Stimulated activated CD4-positive, alpha-beta T cell treated with anti-CD3 and anti-CD28 coated beads, Interleukin-12 subunit alpha, Interleukin-12 subunit beta, amount 100 ng/mL, for 48 hours (primary cell): ENCODE data around the gene CELF4.

Experiments used
- DNase-seq, 3 donors: peaks; one replicate each; pipeline ENCODE4 v3.0.0-alpha.2; 2020; ENCODE audit warnings: low read depth in 2 of 3, low spot score in 1 of 3

Gene CELF4

DNA sequence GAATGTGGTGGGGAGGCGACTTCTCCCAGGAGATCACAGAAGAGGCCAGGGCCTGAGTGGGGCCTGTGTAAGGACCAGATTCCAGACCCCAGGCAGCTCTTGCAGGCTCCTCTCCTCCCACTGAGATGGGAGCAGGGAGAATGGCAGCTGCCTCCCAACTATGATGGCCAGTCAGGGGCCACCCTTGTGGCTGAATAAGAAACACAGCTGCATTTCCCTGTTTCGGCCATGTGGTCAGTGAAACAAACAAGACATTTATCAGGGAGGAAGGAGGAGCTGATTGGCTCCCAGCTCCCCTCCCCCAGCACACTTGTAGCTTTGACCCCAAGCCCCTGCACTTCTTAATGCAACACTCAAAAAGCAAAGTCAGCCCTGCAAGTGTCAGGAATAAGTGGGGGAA, 143.5 kb downstream of the CELF4 start:
- DNase-seq = no peak

DNA sequence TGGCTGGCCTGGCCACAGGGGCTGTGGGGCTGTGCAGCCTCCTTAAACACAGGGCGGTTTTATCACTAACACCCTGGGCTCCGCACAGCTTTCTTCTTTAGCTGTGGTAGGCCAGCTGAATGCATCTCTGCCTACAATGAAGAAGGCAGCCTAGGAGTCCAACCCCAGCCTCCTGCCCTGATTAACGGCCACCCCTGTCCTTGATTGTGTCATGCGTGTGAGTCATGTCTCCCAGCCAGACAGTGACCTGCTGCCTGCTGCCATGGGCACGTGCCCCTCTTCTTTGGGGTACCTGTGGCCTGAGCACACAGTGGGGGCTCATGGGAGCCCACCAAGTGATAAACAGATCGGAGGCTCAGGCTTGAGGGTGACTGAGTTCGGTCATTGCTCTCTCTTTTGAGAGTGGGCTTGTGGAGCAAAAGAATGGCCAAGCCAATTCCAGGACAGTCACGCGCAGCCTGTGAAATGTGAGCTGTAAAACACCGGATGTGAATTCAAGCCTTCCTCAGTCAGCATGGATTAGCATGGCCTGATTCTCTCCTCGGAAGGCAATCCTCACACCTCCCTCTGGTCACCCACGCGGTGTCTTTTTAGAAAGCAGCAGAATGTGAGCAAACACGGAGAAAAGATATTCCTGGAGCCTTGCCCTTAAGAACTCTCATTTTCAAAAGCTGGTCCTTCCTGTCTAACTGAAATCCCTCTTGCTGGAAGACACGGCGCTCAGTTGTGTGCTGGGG, 144.1 kb downstream of the CELF4 start:
- DNase-seq = no peak

DNA sequence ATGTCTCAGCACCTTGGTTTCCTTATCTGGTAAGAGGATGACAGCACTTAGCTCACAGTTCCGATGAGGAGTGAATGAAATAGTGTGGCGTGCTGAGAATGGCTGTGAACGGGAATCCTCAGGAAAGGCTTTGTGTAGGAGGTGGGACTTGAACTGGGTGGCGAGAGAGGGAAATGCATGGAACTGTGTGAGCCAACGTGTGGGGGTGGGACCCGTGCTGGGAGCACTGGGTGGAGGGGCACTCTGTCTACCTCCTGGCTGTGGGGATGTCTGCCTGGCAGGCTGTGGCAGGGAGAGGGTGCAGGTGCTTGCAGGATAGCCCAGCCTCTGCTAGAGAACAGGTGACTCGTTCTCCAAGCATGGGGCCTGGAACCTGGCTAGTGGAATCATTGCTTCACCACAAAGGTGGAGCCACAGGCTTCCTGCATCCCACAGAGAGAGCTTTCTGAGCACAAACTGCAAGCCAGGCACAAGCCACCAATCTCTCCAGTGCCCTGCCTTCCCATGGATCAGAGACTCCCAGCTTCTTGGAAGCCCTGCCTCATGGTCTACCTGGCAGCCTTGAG, 145.2 kb downstream of the CELF4 start:
- DNase-seq = no peak

DNA sequence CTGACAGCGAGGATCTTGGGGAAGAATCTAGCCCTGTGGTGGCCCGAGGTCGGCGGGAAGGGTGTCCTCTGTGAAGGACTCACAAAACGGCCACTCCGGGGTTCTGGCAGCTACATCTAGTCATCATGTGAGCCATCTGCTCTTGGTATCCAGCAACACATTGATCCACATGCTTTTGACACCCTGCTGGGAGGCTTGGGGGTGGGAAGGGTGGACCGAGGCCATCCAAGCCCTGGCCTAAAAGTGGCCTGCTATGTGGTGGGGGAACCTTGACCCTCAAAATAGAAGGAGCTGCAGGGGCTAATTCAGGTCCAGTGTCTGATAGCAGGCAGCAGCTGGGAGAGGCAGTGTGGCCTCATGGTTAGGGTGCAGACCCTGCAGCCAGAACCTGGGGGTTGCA, 145.7 kb downstream of the CELF4 start:
- no peak for DNase-seq

- no peak for DNase-seq
These were observed 146.3 kb downstream of the CELF4 start for GRCh38 chr18:37419315-37419714.

DNA sequence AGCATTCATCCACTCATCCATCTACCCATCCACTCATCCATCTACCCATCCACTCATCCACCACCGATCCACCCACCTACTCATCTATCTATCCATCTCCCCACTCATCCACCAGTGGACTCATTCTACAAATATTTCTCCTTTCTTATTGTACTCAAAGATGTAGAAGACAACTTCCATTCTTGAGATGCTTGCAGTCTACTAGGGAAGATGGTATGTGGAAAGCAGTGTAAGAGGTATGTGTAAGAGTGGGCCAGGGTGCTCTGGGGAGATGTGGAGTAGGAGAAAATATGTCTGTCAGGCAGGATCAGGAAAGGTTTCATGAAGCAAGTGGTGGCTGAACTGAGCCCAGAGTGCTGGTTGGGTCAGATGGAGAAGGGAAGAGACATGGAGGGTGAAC, 150.8 kb downstream of the CELF4 start:
- DNase-seq = no peak

GRCh38 chr18:37412829-37413228, 152.8 kb downstream of the CELF4 start:
- no peak for DNase-seq

GRCh38 chr18:37412333-37412732, 153.3 kb downstream of the CELF4 start:
- DNase-seq = no peak

- no peak for DNase-seq
These were observed 155.7 kb downstream of the CELF4 start for GRCh38 chr18:37409878-37410277.

DNA sequence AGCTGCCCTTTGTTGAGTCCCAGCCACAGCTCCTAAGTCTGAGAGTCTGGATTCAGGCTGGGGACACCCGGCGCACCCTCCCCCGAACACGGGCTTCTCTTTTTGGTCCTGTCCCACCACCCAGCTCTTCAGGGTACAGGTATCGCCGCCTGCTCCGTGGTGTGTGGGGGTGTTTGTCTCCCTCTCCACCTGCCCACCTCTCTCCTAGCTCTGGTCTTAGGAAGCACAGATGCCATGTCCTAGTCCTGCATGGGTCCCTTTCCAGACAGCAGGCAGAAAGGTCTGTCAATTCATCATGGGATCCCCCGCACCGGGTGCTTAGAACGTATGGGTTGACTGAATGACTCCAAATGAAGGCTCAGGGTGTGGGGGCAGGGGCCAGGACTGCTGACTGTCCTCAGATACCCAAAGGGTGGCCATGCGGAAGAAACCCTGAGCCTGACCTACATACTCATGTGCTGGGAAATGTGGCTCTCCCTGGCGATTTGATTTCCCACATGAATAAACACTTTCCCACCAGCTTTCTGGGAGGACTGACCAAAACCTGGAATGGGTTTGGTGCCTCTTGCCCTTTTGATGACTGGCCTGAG, 156.8 kb downstream of the CELF4 start:
- no peak for DNase-seq

DNA sequence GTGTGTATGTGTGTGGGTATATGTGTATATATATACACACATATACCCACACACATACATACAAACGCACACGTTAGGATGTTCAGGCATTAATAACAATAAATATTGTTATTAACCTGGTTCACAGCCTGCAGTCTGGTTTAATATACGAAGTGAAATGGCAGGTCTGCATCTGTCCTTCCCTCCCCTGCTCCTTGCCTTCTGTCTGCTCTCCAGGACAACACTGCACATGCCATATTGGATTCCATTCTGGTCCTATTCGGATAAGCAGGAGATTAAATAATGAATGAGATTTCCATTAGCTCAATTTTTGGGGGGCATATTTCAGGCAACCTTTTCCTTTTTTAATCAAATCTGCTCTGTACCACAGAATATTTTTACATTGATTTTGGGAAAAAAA, 158.0 kb downstream of the CELF4 start:
- DNase-seq = no peak

GRCh38 chr18:37405772-37406171, 159.8 kb downstream of the CELF4 start:
- DNase-seq = no peak

DNA sequence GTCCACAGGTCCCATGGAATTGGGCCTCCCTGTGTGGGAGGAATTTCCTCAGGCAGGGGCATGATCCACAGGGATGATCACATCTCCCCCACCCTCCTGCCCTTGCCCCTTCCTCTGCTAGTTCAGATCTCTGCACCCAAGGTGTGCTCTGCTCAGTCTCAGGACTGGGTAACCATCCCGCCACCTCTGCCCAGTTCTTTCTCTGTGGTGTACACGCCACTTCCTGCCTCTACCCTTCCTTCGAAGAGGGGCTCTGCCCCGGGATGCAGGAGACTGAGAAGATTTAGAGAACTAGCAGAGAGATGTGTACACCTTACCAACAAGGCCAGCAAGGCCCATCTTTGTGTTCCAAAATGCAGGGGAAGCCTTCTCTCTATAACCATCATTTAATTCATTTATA, 160.4 kb downstream of the CELF4 start:
- no peak for DNase-seq

DNA sequence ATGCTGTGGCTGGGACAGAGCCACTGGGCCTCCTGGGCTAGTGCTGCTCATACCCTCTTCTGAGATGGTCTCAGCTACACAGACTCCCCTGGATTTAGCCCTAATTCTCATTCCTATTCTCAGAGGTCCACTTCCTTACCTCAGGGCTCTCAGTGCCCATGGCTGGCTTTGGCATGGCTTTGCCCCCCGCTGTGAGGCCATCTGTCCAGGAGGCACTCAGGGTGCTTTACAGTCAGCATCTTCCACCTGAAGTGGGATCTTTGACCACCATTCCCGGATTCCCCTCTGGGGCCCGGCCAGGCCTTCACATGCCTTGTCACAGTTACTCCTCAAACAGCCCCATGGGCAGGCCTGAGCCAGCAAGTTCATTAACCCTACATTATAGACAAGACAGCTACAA, 161.8 kb downstream of the CELF4 start:
- DNase-seq = no peak

DNA sequence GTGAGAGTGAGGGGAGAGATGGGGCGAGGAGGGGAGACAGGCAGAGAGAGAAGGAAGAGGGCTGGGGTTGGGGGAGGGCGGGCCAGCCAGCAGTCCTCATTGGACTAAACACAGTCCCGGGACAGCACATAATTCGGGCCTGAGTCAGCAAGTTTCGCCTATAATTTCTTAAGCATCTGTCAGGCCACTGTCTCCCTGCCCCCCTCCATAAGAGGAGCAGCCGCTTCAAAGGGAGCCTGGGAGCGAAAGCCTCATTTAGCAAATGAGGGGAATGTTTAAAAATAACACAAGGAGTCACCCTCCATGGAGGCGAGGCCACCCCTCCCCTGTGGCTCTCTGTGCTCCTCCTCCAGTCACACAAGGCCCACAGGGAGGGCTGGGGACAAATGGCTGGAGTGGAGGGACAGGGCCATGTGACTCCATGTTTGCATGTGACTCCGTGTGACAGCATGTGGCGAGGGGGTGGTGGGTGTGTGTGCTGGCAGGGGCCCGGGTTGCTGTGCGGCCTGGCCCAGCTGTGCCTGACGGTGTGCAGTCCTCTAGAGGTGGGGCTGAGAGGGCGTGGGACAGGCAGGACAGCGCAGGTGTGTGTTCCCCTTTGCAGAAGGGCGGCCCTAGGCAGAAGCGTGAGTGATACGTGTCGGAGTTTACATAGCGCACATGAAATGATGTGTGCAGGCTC, 162.4 kb downstream of the CELF4 start:
- DNase-seq = no peak

DNA sequence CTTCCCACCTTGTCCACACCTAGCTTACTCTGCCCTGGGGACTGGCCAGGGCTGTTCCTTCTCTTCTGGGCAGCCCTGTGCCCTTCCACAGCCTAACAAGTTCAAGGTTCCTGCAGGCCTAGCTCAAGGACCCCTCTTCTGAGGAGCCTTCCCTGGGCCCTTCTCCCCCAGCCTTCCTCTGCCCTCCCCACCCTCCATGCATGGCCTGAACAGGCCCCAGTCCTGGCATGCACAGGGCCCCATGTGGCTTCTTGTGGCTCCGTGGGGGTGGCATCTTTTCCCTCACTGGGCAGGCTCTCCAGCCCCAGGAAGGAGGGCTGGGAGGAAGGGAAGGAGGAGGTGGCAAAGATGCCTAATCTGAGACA, 162.9 kb downstream of the CELF4 start:
- DNase-seq = no peak

- DNase-seq = no peak
These were observed 164.8 kb downstream of the CELF4 start for GRCh38 chr18:37400802-37401201.

DNA sequence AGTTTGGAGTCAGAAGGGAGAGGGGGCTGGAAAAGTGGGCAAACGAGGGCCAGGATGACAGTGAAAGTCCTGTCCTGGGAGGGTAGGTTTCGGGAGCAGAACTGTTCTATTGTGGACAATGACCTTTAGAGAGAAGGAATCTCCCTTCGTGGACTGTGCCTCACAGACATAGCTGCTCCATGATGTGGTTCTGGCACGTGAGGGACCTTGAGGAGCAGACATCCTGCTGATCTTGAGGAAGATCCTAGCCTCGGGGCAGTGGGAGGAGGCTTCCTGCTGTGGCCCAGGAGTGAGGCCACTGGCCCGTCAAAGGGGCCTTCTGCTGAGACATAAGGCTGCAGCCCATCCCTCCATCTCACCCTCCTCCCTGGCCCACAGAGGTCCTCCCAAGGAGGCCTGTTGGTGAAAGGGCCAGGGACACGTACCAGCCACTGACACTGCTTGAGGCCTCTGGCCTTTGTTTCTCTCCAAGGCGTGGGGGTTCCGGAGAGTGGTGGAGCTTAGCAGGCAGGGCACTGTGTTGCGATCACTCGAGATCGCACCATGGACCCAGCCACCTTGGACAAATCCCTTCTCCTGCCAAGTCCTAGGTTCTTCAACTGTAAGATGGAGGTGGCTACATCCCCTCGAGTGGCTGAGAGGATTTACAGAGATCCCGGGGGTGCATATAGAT, 167.2 kb downstream of the CELF4 start:
- DNase-seq = no peak

DNA sequence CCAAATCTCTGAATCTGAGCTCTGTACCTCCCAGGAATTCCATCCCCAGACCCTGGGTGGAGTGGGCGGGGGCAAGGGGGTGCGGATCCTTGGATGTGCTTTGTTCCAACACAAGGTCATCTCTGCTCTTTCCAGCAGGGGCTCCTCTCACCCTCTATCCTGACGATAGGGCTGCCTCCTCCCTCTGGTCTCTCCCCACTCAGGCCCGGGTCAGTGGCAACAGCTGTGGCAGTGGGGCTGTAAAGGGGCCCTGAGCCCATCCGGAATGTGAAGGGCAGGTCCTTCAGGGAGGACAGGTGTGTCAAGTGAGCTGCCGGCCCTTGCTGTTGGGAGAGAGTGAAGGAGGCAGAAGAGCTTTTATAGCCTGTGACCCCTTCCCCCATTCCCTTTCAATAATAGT, 167.8 kb downstream of the CELF4 start:
- DNase-seq = no peak

DNA sequence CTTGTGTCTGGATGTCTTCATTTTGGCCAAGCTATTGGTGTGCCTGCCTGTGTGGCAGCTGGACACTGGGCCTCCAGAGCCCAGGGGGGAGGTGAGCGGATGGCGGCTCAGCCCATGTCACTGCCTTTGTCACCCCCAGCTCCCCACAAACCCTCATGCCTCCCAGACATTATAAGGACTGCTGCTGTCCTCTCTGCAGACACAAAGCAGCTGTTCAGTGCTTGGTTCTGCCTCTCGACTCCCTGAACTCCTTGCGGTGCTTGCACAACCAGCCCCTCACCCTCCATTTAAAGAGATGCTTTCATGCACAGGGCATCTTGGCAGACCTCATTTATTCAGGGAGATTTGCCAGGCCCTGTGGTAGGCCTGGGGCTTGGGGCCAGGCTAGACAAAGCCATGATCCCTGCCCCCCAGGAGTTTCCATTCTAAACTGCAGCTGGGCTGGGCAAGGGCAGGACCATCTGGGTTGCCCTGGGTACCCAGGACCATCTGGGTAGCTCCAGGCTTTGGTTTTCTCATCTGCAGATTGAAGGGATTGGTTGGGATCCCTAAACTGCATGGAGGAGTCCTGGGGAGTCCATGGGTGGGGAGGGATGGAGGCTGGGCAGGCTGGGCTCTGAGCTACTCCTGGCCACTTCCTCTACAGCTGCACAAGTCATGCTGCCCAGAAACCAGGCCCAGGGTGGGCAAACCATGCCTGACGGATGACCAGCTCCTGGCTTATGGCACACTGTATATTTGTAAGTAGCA, 168.5 kb downstream of the CELF4 start:
- no peak for DNase-seq

- no peak for DNase-seq
These were observed 170.0 kb downstream of the CELF4 start for GRCh38 chr18:37395631-37396030.
